KBM-7 (cell line): ENCODE measurements around the gene HLA-DOA.

Source experiments
- DNase-seq: peaks from one replicate; pipeline ENCODE4 v3.0.0-alpha.2; 2015
- in situ Hi-C: fragments of 300-500 bp; cut with MboI; formaldehyde crosslinking; loops from 2 replicates; pipeline ENCODE4 v1.14.3; 2020; ENCODE audit warnings: low sequenced_read_pairs, low pct_unique_long_range_greater_than_20kb, mixed read lengths

HLA-DOA gene

DNA sequence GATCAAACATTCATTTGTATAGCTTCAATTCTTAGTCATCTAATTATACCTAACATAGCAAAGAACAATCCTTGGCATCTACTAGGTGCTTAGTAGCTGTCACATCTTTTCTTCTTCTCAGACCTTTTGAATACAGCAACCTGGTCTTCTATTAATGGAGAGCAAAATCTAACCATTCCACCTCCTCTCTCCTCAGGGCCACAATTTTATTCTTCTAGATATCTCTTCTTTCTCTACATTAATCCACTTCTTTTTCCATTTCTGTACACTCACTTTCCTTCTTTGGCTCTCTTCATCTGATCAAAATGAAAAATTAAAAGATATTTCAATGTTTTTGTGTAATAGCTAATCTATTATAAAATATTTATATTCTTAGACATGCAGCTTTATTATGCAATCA is 9.0 kb upstream of the HLA-DOA start:
- DNase-seq: no peak
- in situ Hi-C loops: no loop called here

- in situ Hi-C loops: no loop called here
These were observed 8.4 kb upstream of the HLA-DOA start for GRCh38 chr6:33017694-33018353.

GRCh38 chr6:33017018-33017417 is 7.6 kb upstream of the HLA-DOA start:
- DNase-seq: no peak
- in situ Hi-C loops: no loop called here

More at GRCh38 chr6:33017694-33018353, 8.4 kb upstream of the HLA-DOA start:
- peak; percentile 32 for DNase-seq

DNA sequence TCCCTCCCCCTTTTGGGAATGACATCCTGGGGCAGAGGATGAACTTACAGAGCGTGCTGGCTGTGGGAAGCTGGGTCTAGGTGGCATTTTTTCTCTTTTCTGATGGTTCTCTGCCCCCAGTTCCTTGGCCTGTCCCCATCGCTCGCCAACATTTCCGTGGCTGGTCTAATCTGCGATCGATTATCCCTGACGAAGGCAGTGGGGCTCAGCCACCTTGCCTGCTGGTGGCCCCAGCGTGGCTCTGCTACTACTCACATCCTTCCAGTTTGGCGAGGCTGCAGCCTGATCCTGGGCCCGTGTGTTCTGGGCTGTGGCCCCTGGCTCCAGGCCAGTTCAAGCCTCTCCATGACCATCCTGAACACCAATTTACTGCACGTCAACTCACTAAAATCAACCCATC is 6.4 kb upstream of the HLA-DOA start:
- in situ Hi-C loops: no loop called here

GRCh38 chr6:33014841-33015634 is 5.6 kb upstream of the HLA-DOA start:
- DNase-seq: peak; percentile 90
- in situ Hi-C loops: no loop called here

More for the DNA sequence above, 6.4 kb upstream of the HLA-DOA start:
- DNase-seq: no peak

- DNase-seq: no peak
- in situ Hi-C loops: no loop called here
These were observed 4.2 kb upstream of the HLA-DOA start for GRCh38 chr6:33013608-33014007.

DNA sequence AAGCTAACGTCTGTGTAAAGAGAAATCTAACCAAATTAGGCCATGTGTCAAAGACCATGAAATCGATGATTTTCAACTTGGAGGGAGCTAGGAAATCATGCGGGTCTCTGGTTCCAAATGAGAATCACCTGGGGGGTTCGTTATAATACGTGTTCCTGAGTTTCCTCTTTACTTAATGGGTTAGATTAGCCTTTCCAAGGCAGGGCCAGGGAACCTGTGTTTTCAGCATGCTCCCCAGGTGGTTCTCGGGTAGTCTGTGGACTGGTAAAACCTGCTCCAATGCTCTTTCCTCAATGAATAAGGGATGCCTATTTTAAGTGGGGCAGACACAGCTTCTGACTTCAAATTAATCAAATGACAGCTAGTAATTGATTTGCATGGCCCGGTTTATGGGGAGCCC is 965 bp upstream of the HLA-DOA start:
- no peak for DNase-seq
- in situ Hi-C loops: no loop called here

GRCh38 chr6:33007831-33008400 is 1.5 kb downstream of the HLA-DOA start:
- in situ Hi-C loops: no loop called here
- DNase-seq: no peak

DNA sequence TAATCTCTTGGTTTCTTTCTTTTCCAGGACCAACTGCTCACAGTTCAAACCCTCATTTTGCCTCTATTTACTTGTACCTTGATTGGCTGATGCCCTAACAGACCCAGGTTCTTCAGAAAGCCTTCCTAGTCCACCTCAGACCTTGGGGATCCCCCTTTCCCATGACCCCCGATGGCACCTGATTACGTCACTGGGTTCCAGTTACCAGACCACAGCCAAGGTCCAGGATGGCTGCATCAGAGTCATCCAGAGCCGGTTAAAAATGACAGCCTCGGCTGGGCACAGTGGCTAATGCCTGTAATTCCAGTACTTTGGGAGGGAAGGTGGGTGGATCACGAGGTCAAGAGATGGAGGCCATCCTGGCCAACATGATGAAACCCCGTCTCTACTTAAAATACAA is 4.5 kb downstream of the HLA-DOA start:
- DNase-seq: no peak
- in situ Hi-C loops: no loop called here

GRCh38 chr6:33001685-33002084 is 7.7 kb downstream of the HLA-DOA start:
- DNase-seq: no peak
- in situ Hi-C loops: no loop called here

DNA sequence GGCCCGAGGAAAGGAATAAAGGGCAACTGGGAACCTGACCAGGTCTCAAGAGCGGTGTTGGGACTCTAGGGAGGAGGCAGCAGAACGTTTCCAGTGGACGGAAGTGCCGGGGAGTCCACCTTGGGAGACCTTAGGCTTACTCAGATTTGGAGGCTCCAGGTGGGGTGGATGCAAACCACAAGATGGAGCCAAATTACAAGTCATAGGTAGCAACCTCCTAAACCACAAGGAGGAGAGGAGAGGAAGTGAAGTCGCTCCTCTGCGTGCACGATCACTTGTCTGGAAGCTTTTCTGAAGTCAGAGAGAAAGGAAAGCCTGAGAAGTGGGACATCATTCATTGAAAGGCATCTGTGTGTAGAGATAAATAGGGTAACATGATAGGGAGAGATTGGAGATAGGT is 9.3 kb downstream of the HLA-DOA start:
- in situ Hi-C loops: no loop called here
- DNase-seq: peak; percentile 55

GRCh38 chr6:32995448-32995847 is 13.9 kb downstream of the HLA-DOA start:
- in situ Hi-C loops: no loop called here

DNA sequence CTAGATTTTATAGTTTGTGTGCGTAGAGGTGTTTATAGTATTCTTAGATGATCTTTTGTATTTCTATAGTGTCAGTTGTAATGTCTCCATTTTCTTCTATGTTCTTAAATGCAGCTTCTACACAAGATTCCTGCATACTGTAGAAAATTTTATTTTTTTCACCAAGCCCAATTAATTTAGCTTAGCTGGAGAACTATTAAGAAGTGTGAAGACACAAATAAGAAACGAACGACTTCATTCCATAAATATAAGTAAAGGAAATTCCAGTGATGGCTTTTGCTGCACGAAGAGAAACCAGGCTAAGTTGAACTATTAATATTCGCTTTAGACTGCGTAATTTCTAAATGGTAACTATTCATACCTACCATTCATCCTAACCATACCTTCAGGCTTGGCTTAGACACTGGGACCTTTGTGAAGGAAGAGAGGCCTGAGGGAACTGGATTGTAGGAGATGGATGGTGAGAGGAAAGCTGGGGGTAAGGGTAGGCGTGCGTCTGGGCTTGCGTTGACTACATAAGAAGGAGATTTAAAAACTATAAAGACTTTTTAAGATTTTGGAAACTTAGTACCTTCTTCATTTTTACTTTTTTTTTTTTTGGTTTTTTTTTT is 15.9 kb downstream of the HLA-DOA start:
- in situ Hi-C loops: no loop called here
- DNase-seq: no peak

More at GRCh38 chr6:32995448-32995847, 13.9 kb downstream of the HLA-DOA start:
- no peak for DNase-seq

DNA sequence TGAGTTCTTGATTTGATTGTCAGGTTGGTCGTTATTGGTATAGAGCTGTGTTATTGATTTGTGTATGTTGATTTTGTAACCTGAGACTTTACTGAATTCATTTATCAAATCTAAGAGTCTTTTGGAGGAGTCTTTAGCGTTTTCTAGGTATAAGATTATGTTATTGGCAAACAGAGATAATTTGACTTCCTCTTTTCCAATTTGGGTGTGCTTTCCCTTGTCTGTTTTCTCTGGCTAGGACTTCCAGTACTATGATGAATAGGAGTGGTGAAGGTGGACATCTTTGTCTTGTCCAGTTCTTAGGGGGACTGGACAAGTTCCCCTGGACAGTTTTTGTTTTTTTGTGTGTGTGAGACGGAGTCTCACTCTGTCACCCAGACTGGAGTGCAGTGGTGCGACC is 17.4 kb downstream of the HLA-DOA start:
- in situ Hi-C loops: no loop called here

GRCh38 chr6:32989368-32989767 is 20.0 kb downstream of the HLA-DOA start:
- DNase-seq: no peak
- in situ Hi-C loops: no loop called here

More for the DNA sequence above, 17.4 kb downstream of the HLA-DOA start:
- peak; percentile 18 for DNase-seq

DNA sequence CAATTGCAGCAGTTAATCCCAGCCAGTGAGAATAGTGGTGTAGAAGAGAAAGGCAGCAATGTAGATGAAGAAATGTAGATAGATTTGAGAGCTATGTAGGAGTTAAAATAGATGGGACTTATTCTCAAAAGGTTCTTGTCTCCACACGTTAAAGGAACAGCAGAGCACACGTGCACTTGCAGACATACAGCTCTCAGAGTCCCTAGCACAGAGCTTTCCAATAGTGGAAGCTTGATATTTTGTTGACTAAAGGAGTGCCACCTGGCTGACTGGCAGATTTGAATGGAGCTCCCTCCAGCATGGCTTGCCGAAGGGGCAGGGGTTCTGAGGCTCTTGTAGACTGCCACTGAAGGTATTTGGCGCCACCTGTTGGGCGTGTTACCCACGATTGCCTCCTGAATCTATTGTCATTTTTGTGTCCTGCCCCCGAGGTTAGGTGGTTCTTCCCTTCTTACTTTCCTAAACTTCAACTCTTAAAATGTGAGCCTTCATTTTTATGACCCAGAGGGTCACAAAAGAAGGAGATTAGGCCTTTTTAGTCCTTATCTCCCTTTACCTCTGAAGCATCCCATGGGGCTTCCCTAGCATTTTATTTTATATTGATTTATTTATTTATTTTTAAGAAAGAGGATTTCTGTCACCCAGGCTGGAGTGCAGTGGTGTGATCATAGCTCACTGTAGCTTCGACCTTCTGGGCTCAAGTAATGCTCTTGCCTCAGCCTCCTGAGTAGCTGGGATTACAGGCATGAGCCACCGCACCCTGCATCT is 24.6 kb downstream of the HLA-DOA start:
- peak; percentile 90 for DNase-seq
- in situ Hi-C loops: no loop called here

DNA sequence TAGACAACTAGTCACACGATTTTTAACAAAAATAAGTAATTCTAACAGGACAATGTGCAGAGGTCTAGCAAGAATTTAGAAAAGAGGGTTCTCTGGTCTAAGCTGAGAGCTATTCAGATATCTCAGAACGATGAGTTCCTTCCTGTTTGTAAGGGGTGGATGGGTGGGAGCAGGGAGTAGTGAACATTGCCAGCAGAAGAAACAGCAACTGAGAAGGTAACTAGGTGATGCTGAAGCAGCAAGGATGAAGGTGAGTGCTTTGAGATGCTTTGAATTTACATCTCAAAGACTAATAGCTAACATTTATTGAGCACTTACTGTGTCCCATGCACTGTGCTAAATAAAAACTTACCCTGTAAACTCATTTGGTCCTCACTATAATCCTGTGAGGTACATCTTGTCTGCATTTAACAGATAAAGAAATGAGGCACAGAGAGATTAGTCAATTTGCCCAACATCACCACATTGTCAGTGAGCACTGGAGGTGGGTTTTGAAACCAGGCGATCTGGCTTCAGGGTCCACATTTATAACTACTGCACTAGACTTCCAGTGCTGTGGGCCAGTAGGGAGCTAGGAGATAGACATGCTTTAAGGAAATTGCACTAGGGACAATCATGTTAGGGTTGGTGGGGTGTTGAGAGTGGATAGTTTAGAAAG is 25.3 kb downstream of the HLA-DOA start:
- no peak for DNase-seq
- in situ Hi-C loops: no loop called here

GRCh38 chr6:32983493-32983848 is 25.9 kb downstream of the HLA-DOA start:
- peak; percentile 15 for DNase-seq
- in situ Hi-C loops: no loop called here
